OCI-LY7 (cell line): ENCODE results near the gene HHLA2. TPM values are rescaled to one million over a fixed set of nuclear protein-coding genes. Genes with fewer than 3 reads are reported as not detected.

Source experiments
- BruUV-seq: library from RNA; stranded (reverse); fragments of 400-500 nt; replicated peaks from 2 replicates; lab custom pipeline; 2021; lab: Mats Ljungman, UMichigan
- CTCF ChIA-PET: fragments of 300-600 bp; sonication (Branson Sonifier 250); formaldehyde crosslinking; loops from one replicate; lab custom pipeline; 2022; ENCODE audit warnings: antibody characterized with exemption; ENCODE audit not compliant: unreplicated experiment; lab: Charles Lee
- POLR2A ChIA-PET: fragments of 300-600 bp; sonication (Branson Sonifier 250); formaldehyde crosslinking; loops from one replicate; lab custom pipeline; 2022; ENCODE audit warnings: antibody characterized with exemption; lab: Charles Lee
- DNase-seq: peaks from one replicate; pipeline ENCODE4 v3.0.0-alpha.2; 2015; ENCODE audit warnings: low spot score
- H2AFZ ChIP-seq: fragments of 200-600 bp; sonication (generic), shearing (Covaris generic); 2 replicates; pipeline ENCODE4 v1.6.1; 2014; ENCODE audit warnings: mild to moderate bottlenecking, antibody characterized with exemption, low read length, moderate library complexity
- H3K27ac ChIP-seq: fragments of 200-600 bp; sonication (generic); 2 replicates; pipeline ENCODE4 v1.5.1; 2014; ENCODE audit warnings: mixed run types, low read depth, mild to moderate bottlenecking, moderate library complexity, low read length, inconsistent platforms; ENCODE audit not compliant: poor library complexity, severe bottlenecking
- H3K36me3 ChIP-seq: fragments of 200-600 bp; sonication (generic); 2 replicates; pipeline ENCODE4 v1.6.1; 2014; ENCODE audit warnings: mild to moderate bottlenecking, antibody characterized with exemption, low read length, moderate library complexity, mixed read lengths; ENCODE audit not compliant: insufficient read depth
- H3K4me1 ChIP-seq: fragments of 200-600 bp; sonication (generic); 2 replicates; pipeline ENCODE4 v1.5.1; 2014; ENCODE audit warnings: mild to moderate bottlenecking, low read length; ENCODE audit not compliant: insufficient read depth, poor library complexity, severe bottlenecking
- H3K4me2 ChIP-seq: fragments of 200-600 bp; sonication (generic); 2 replicates; pipeline ENCODE4 v1.6.1; 2014; ENCODE audit warnings: mild to moderate bottlenecking, low read length
- H3K4me3 ChIP-seq: fragments of 200-600 bp; sonication (generic); 2 replicates; pipeline ENCODE4 v1.5.1; 2014; ENCODE audit warnings: mild to moderate bottlenecking, low read depth, low read length; ENCODE audit not compliant: poor library complexity, severe bottlenecking
- H3K79me2 ChIP-seq: fragments of 200-600 bp; sonication (generic); 2 replicates; pipeline ENCODE4 v1.6.1; 2016; ENCODE audit warnings: low read depth, mild to moderate bottlenecking, low read length, moderate library complexity, mixed read lengths; ENCODE audit not compliant: insufficient read depth
- H3K9me2 ChIP-seq: fragments of 200-600 bp; sonication (generic); 2 replicates; pipeline ENCODE4 v1.6.1; 2016; ENCODE audit warnings: mild to moderate bottlenecking, low read length, mixed read lengths; ENCODE audit not compliant: insufficient read depth
- H3K9me3 ChIP-seq: fragments of 200-600 bp; sonication (generic); 2 replicates; pipeline ENCODE4 v1.6.1; 2014; ENCODE audit warnings: mild to moderate bottlenecking, mixed run types, low read length, mixed read lengths
- H4K20me1 ChIP-seq: fragments of 200-600 bp; sonication (generic); 2 replicates; pipeline ENCODE4 v1.6.1; 2014; ENCODE audit warnings: mild to moderate bottlenecking, antibody characterized with exemption, low read length, moderate library complexity, mixed read lengths; ENCODE audit not compliant: insufficient read depth
- CTCF ChIP-seq: fragments of 200-600 bp; sonication (generic); conservative IDR thresholded peaks from 2 replicates; pipeline ENCODE4 v1.5.1; 2014; ENCODE audit warnings: mild to moderate bottlenecking, antibody characterized with exemption, low read length, moderate library complexity, mixed read lengths
- EZH2phosphoT487 ChIP-seq: fragments of 200-600 bp; sonication (generic); IDR thresholded peaks from 2 replicates; pipeline ENCODE4 v1.6.1; 2018; ENCODE audit warnings: low read depth, borderline replicate concordance, mild to moderate bottlenecking, mixed run types, antibody characterized with exemption, low read length, moderate library complexity, mixed read lengths
- intact Hi-C: fragments of 100-400 bp; cut with micrococcal nuclease; formaldehyde crosslinking; loops from one replicate; pipeline ENCODE4 v1.10.0; 2022; ENCODE audit not compliant: unreplicated experiment
- total RNA-seq, 2 experiments: library from RNA; depleted of rRNA in 1 of 2; stranded (reverse); fragments of >200 nt in 1 of 2; shearing (Covaris generic) in 1 of 2; gene quantifications; 2 replicates each; pipeline ENCODE4 v1.2.3, GENCODE V29; 2014 to 2022

Gene HHLA2
- total RNA-seq, 2 experiments from 2014 or later: not detected

- H3K36me3 ChIP-seq: no peaks in the 10 kb centered on the region
- H3K9me3 ChIP-seq: no peaks in the 10 kb centered on the region
- H3K4me2 ChIP-seq: no peak overlapping the region
- no TSS peak for BruUV-seq
- no peak overlapping the region for H3K27ac ChIP-seq
- H3K9me2 ChIP-seq: no peaks in the 10 kb centered on the region
- DNase-seq: no peak
- no peaks in the 10 kb centered on the region for H3K4me1 ChIP-seq
- TF ChIP-seq CTCF: no peak
- H3K79me2 ChIP-seq: no peaks in the 10 kb centered on the region
- intact Hi-C loops: no loop called here
- no peak overlapping the region for H2AFZ ChIP-seq
- ChIA-PET POLR2A (interaction anchor here (0.5 to 0.8 kb wide), 2 partner anchors 357 to 674 kb away, joined by 3 to 4 read pairs; no protein-coding TSS in a partner anchor), CTCF (no interaction called here)
- H4K20me1 ChIP-seq: no peaks in the 10 kb centered on the region
- H3K4me3 ChIP-seq: no peak overlapping the region
Measured at GRCh38 chr3:108334701-108335100, 38.4 kb downstream of the HHLA2 start.

- ChIA-PET CTCF (no interaction called here), POLR2A (interaction anchor here (0.5 to 0.6 kb wide), 2 partner anchors 16 to 123 kb away, joined by 3 to 4 read pairs; no protein-coding TSS in a partner anchor)
- H3K4me1 ChIP-seq: no peaks in the 10 kb centered on the region
- no peaks in the 10 kb centered on the region for H3K36me3 ChIP-seq
- no peak overlapping the region for H3K27ac ChIP-seq
- no peaks in the 10 kb centered on the region for H3K79me2 ChIP-seq
- H3K9me3 ChIP-seq: no peaks in the 10 kb centered on the region
- TF ChIP-seq EZH2phosphoT487 (no peak), CTCF (no peak)
- no TSS peak for BruUV-seq
- no peak for DNase-seq
- H2AFZ ChIP-seq: no peak overlapping the region
- H3K4me3 ChIP-seq: no peak overlapping the region
- H3K9me2 ChIP-seq: no peaks in the 10 kb centered on the region
- H3K4me2 ChIP-seq: no peak overlapping the region
- H4K20me1 ChIP-seq: no peaks in the 10 kb centered on the region
- intact Hi-C loops: no loop called here
Measured at GRCh38 chr3:108338901-108339545, 42.7 kb downstream of the HHLA2 start.

- Histone ChIP-seq H3K4me2 (no peak overlapping the region), H2AFZ (no peak overlapping the region), H3K36me3 (no peaks in the 10 kb centered on the region), H3K4me1 (peaks cover 10% of the 10 kb centered on the region), H3K9me2 (no peaks in the 10 kb centered on the region), H3K9me3 (no peaks in the 10 kb centered on the region), H4K20me1 (no peaks in the 10 kb centered on the region), H3K27ac (no peak overlapping the region), H3K4me3 (no peak overlapping the region), H3K79me2 (no peaks in the 10 kb centered on the region)
- POLR2A ChIA-PET: interaction anchor here (0.6 kb wide), 1 partner anchor 80 kb away, joined by 4 read pairs; no protein-coding TSS in a partner anchor
- TF ChIP-seq EZH2phosphoT487 (no peak), CTCF (no peak)
- CTCF ChIA-PET: no interaction called here
- no TSS peak for BruUV-seq
- intact Hi-C loops: no loop called here
- no peak for DNase-seq
Measured at GRCh38 chr3:108341911-108342310, 45.6 kb downstream of the HHLA2 start.
